GM12878 (cell line): ENCODE measurements around the gene PLXNA4. TPM values are rescaled to one million over a fixed set of nuclear protein-coding genes. Genes with fewer than 3 reads are reported as not detected.

Experiments used
- ATAC-seq: fragments of 200-7000 bp; cut with Tn5 transposase; 3 replicates; pipeline ENCODE4 v1.9.1; 2020; ENCODE audit warnings: mild to moderate bottlenecking, moderate library complexity
- BruUV-seq: library from RNA; stranded (reverse); fragments of 400-500 nt; replicated peaks from 2 replicates; lab custom pipeline; 2021; lab: Mats Ljungman, UMichigan
- CTCF ChIA-PET: fragments of 300-600 bp; sonication (Branson Sonifier 250); formaldehyde crosslinking; extraction: SDS; loops from one replicate; lab custom pipeline; 2021; ENCODE audit warnings: inconsistent platforms; lab: Yijun Ruan, JAX
- POLR2A ChIA-PET: fragments of 350-600 bp; formaldehyde crosslinking; extraction: SDS; loops from one replicate; lab custom pipeline; 2021; ENCODE audit warnings: inconsistent platforms; lab: Charles Lee
- RAD21 ChIA-PET: fragments of 300-600 bp; sonication (Branson Sonifier 250); formaldehyde crosslinking; loops from one replicate; lab custom pipeline; 2023; ENCODE audit warnings: antibody characterized with exemption; ENCODE audit not compliant: unreplicated experiment; lab: Charles Lee
- SMC1A ChIA-PET: fragments of 300-600 bp; sonication (Branson Sonifier 250); formaldehyde crosslinking; loops from one replicate; lab custom pipeline; 2023; ENCODE audit not compliant: unreplicated experiment, uncharacterized antibody; lab: Charles Lee
- DNase-seq: peaks from one replicate; pipeline ENCODE4 v3.0.0-alpha.2; 2011; ENCODE audit warnings: low read depth, low spot score
- FAIRE-seq: peaks from 3 replicates; lab custom pipeline; 2011; peaks lifted over from hg19 to GRCh38; lab: Jason Lieb, UNC
- H2AFZ ChIP-seq: 2 replicates; pipeline ENCODE4 v1.6.0; 2011; ENCODE audit warnings: low read depth, low read length, control low read depth; ENCODE audit not compliant: control insufficient read depth
- H3K27ac ChIP-seq: 2 replicates; pipeline ENCODE4 v1.5.1; 2011; ENCODE audit warnings: control low read depth; ENCODE audit not compliant: control insufficient read depth, insufficient read depth
- H3K27me3 ChIP-seq, 2 experiments: replicated peaks in 1 of 2; 2 replicates each; pipeline versions ENCODE4 v1.6.0 to v1.6.1; 2011; ENCODE audit warnings: low read length in 1 of 2; ENCODE audit not compliant: control insufficient read depth in 2 of 2, insufficient read depth in 2 of 2
- H3K36me3 ChIP-seq, 2 experiments: 2 replicates each; pipeline ENCODE4 v1.5.1; 2011; ENCODE audit warnings: low read length in 1 of 2; ENCODE audit not compliant: control insufficient read depth in 2 of 2, insufficient read depth in 2 of 2
- H3K4me1 ChIP-seq: 2 replicates; pipeline ENCODE4 v1.6.1; 2011; ENCODE audit warnings: mild to moderate bottlenecking, low read length, moderate library complexity, mixed read lengths; ENCODE audit not compliant: control insufficient read depth, insufficient read depth
- H3K4me2 ChIP-seq: 2 replicates; pipeline ENCODE4 v1.6.0; 2011; ENCODE audit warnings: control low read depth; ENCODE audit not compliant: control insufficient read depth, insufficient read depth
- H3K4me3 ChIP-seq: fragments of 200-600 bp; sonication (generic); 2 replicates; pipeline ENCODE4 v1.5.1; 2016
- H3K79me2 ChIP-seq: 2 replicates; pipeline ENCODE4 v1.6.0; 2011; ENCODE audit warnings: low read length; ENCODE audit not compliant: control insufficient read depth, insufficient read depth
- H3K9ac ChIP-seq: 2 replicates; pipeline ENCODE4 v1.8.0; 2011; ENCODE audit warnings: low read length, control low read depth, mixed read lengths; ENCODE audit not compliant: control insufficient read depth, insufficient read depth
- H3K9me3 ChIP-seq: replicated peaks from 3 replicates; pipeline ENCODE4 v1.5.1; 2011; ENCODE audit warnings: mild to moderate bottlenecking, low read length; ENCODE audit not compliant: control insufficient read depth, insufficient read depth
- H4K20me1 ChIP-seq: 2 replicates; pipeline ENCODE4 v1.6.0; 2011; ENCODE audit not compliant: control insufficient read depth, insufficient read depth
- CTCF ChIP-seq, 3 experiments: IDR thresholded peaks in 2 of 3; conservative IDR thresholded peaks in 1 of 3; 2 replicates each; pipeline ENCODE4 v1.5.1; 2011; ENCODE audit warnings: low read depth in 3 of 3, low read length in 3 of 3, mild to moderate bottlenecking in 3 of 3, control low read depth in 2 of 3, moderate library complexity in 2 of 3, inconsistent platforms in 1 of 3, mixed read lengths in 1 of 3; ENCODE audit not compliant: control insufficient read depth in 2 of 3, insufficient read depth in 1 of 3; ENCODE audit errors: extremely low read depth in 1 of 3
- IRF5 ChIP-seq: fragments of 450-650 bp; IDR thresholded peaks from 2 replicates; pipeline ENCODE4 v1.6.1; 2017; ENCODE audit warnings: borderline replicate concordance
- MTA3 ChIP-seq: IDR thresholded peaks from 2 replicates; pipeline ENCODE4 v1.6.1; 2012; ENCODE audit warnings: low read length, inconsistent platforms, borderline replicate concordance
- WGBS: methylation state at CpG from one replicate; pipeline ENCODE4 v1.1.6; 2016; ENCODE audit warnings: low lambda C conversion rate; ENCODE audit not compliant: insufficient replicate concordance, insufficient coverage; ENCODE audit errors: missing lambda C conversion rate; 5-methylcytosine and 5-hydroxymethylcytosine counted together
- in situ Hi-C: fragments of 300-500 bp; cut with MboI; formaldehyde crosslinking; loops from 9 replicates; pipeline ENCODE4 v1.14.3; 2018; ENCODE audit warnings: mixed read lengths
- intact Hi-C: fragments of 100-400 bp; cut with micrococcal nuclease; formaldehyde crosslinking; loops from one replicate; pipeline ENCODE4 v1.14.2; 2022; ENCODE audit not compliant: unreplicated experiment
- polyA plus RNA-seq, 11 experiments: library from polyadenylated mRNA; depleted of rRNA in 4 of 11; unstranded in 6 of 11; stranded (reverse) in 5 of 11; fragments of >200 nt; fragmentation: Nextera tagmentation in 4 of 11; fragmentation: Illumina TruSeq in 1 of 11; extraction: Ambion mirVana in 4 of 11; extraction: Trizol in 1 of 11; gene quantifications; 1 replicate in 1 of 11; 2 replicates in 10 of 11; pipeline versions ENCODE4 v1.2.1 to v1.2.3, GENCODE V29; 2011 to 2016; ENCODE audit warnings: inconsistent platforms in 2 of 11, missing spikeins in 2 of 11, low read depth in 1 of 11
- total RNA-seq, 4 experiments: library from RNA; depleted of rRNA in 3 of 4; stranded (reverse); fragments of >200 nt in 3 of 4; fragmentation: Illumina TruSeq in 1 of 4; extraction: Trizol in 1 of 4; gene quantifications; 2 replicates each; pipeline versions ENCODE4 v1.2.1 to v1.2.3, GENCODE V29; 2013 to 2021

Gene PLXNA4
- total and polyA plus RNA-seq, 10 of the 15 experiments (the other 5 are each of a cell fraction or from before 2014, with no cell fraction given): 0.03 TPM; not detected in 9

- no peak overlapping the region for H2AFZ ChIP-seq
- CTCF ChIA-PET: no interaction called here
- BruUV-seq: no TSS peak
- in situ Hi-C loops: no loop called here
- H3K4me2 ChIP-seq: no peak overlapping the region
- no peak for DNase-seq
- TF ChIP-seq IRF5 (no peak), CTCF (IDR thresholded peaks at IDR 0.05 in 2 of 3, conservative IDR thresholded peaks at IDR 0.05 in 1 of 3; ENCODE audit: control insufficient read depth in 2 of 3, extremely low read depth in 1 of 3, insufficient read depth in 1 of 3, low read depth in 3 of 3, low read length in 3 of 3) (no peak), MTA3 (no peak)
- TF ChIP-seq, all 136 proteins: peak for 0
- WGBS: 10% methylated on average over 13 of the region's 13 CpGs
- ChIA-PET RAD21 (no interaction called here), POLR2A (no interaction called here), SMC1A (no interaction called here)
- Histone ChIP-seq H3K36me3 (no peaks in the 10 kb centered on the region), H3K79me2 (no peaks in the 10 kb centered on the region), H3K27ac (no peak overlapping the region), H3K27me3 (peaks cover 0 to 5% of the 10 kb centered on the region in 2 experiments; a peak in 1 of 4 replicates), H3K4me3 (no peak overlapping the region), H3K9ac (no peak overlapping the region), H3K9me3 (no peaks in the 10 kb centered on the region), H3K4me1 (no peaks in the 10 kb centered on the region), H4K20me1 (no peaks in the 10 kb centered on the region)
- intact Hi-C loops: no loop called here
- no peak for FAIRE-seq
- no peak for ATAC-seq
Observed at GRCh38 chr7:132430861-132431822, 145.1 kb downstream of the PLXNA4 start.
